22Rv1 (cell line): ENCODE measurements around the gene GTPBP8.

ENCODE experiments used
- H3K27ac ChIP-seq: fragments of 450-650 bp; 2 replicates; pipeline ENCODE4 v1.5.1; 2017
- ZFX ChIP-seq: fragments of 450-650 bp; IDR thresholded peaks from 2 replicates; pipeline ENCODE4 v1.6.1; 2017; ENCODE audit warnings: antibody characterized with exemption, borderline replicate concordance
- TF ChIP-seq, protein P1 (sequence below): fragments of 450-650 bp; IDR thresholded peaks from 2 replicates; pipeline ENCODE4 v1.5.1; 2017; ENCODE audit warnings: mild to moderate bottlenecking

Gene GTPBP8

GRCh38 chr3:112990672-112991602 is at the start of gene GTPBP8:
Gene GTPBP8 (plus strand): TSS chr3:112990984. CDS start chr3:112991000, 16 bp downstream.
- peak within 1 kb of the TSS; percentile 98 for H3K27ac ChIP-seq
- TF ChIP-seq, protein P1, sequence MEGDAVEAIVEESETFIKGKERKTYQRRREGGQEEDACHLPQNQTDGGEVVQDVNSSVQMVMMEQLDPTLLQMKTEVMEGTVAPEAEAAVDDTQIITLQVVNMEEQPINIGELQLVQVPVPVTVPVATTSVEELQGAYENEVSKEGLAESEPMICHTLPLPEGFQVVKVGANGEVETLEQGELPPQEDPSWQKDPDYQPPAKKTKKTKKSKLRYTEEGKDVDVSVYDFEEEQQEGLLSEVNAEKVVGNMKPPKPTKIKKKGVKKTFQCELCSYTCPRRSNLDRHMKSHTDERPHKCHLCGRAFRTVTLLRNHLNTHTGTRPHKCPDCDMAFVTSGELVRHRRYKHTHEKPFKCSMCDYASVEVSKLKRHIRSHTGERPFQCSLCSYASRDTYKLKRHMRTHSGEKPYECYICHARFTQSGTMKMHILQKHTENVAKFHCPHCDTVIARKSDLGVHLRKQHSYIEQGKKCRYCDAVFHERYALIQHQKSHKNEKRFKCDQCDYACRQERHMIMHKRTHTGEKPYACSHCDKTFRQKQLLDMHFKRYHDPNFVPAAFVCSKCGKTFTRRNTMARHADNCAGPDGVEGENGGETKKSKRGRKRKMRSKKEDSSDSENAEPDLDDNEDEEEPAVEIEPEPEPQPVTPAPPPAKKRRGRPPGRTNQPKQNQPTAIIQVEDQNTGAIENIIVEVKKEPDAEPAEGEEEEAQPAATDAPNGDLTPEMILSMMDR: no peak
- TF ChIP-seq ZFX: no peak

GRCh38 chr3:112948346-112948838 is 42.4 kb upstream of the GTPBP8 start:
- TF ChIP-seq, protein P1: no peak
- TF ChIP-seq ZFX: no peak
- H3K27ac ChIP-seq: no peak overlapping the region

DNA sequence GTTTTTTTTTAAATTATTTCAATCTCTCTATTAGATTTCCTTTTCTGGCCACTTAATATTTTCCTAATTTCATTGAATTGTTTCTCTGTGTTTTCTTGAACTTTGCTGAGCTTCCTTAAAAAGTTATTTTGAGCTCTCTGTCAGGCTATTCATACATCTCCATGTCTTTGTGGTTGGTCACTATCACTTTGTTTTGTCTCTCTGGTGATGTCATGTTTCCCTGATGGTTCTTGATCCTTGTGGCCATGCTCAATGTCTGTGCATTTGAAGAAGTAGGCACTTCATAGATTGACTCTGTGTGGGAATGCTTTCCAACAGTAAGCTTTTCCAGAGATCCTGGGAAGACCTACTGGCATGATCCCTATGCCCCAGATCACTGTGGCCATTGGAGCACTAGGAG is 34.4 kb upstream of the GTPBP8 start:
- H3K27ac ChIP-seq: no peak overlapping the region
- no peak for TF ChIP-seq ZFX
- TF ChIP-seq, protein P1: no peak

DNA sequence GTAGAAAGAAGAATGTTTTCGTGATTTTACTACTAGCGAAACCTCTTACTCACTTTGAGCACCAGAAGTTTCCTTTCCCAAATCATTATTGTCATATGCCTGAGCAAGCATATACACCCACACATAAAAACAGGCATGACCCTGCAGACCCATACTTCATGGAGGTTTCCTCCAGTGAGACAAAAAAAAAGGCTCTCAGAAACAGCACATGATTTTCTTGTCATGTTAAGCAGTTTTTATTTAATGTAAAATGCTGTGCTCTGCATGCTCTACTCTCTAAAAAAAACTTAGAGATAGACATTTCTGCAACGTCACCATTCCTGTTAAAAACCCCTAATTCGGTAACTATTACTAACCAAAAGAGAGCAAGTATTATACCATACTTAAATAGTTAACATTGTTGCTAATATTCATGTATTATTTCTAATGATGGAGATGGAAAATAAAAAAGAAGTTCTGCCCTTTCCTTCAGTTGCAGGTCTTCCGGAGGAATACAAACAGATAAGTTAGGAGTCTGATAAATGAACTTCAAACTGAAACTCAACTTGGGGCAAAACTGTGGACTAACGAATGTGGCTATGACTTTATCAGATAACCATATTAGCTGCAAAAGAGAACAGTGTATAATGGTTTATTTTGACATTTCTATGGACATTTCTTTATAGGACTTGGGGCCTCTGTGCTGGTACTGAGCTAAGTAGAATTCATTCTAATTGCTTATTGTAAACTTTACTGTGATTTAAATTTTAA is 31.8 kb upstream of the GTPBP8 start:
- H3K27ac ChIP-seq: no peak overlapping the region
- TF ChIP-seq ZFX: no peak
- TF ChIP-seq, protein P1: no peak

DNA sequence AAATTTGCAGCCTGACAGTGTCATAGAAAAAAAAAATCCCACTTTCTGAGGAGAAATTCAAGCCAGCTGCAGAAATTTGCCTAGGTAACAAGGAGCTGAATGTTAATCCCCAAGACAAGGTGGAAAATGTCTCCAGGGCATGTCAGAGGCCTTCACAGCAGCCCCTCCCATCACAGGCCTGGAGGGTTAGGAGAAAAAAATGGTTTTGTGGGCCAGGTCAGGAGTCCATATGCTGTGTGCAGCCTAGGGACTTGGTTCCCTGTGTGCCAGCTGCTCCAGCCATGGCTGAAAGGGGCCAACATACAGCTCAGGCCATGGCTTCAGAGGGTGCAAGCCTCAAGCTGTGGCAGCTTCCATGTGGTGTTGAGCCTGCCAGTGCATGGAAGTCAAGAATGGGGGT is 27.1 kb upstream of the GTPBP8 start:
- no peak overlapping the region for H3K27ac ChIP-seq
- TF ChIP-seq, protein P1: no peak
- no peak for TF ChIP-seq ZFX

DNA sequence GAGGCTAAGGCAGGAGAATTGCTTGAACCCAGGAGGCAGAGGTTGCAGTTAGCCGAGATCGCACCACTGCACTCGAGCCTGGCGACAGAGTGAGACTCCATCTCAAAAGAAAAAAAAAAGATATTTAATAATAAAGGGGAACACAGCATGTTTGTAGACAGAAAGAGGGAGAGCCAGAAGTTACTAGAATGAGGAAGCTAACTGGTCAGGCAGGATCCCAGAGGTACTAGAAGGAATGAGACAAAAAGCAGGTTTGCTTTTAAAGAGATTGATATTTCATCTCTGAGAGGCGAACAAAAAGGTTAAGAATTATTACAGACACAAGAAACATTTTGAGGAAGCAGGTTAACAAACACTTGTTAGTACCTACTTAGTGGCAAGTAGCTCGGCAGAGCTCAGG is 25.1 kb upstream of the GTPBP8 start:
- no peak overlapping the region for H3K27ac ChIP-seq
- TF ChIP-seq, protein P1: no peak
- no peak for TF ChIP-seq ZFX

- no peak overlapping the region for H3K27ac ChIP-seq
- TF ChIP-seq, protein P1: no peak
- no peak for TF ChIP-seq ZFX
Observed at GRCh38 chr3:112966633-112967032, 24.2 kb upstream of the GTPBP8 start.
